Amniotic epithelial cell (primary cell): ENCODE results near the gene UBE2H.
"Not testable (repeated sequence)": the region's sequence is repeated elsewhere in the genome, so short reads cannot be mapped to it uniquely, and the experiment has no call there.

Source experiments
- DNase-seq: peaks from one replicate; pipeline ENCODE4 v3.0.0-alpha.2; 2010; ENCODE audit warnings: low read depth

UBE2H gene

GRCh38 chr7:129821476-129821875 is 131.3 kb downstream of the UBE2H start:
- DNase-seq = no peak

- DNase-seq = no peak
Measured at GRCh38 chr7:129816742-129817141, 136.0 kb downstream of the UBE2H start.

- DNase-seq = no peak
Measured at GRCh38 chr7:129807863-129808262, 144.9 kb downstream of the UBE2H start.

- peak; percentile 21 for DNase-seq
Measured at GRCh38 chr7:129804890-129805719, 147.7 kb downstream of the UBE2H start.

- no peak for DNase-seq
Measured at GRCh38 chr7:129804111-129804889, 148.5 kb downstream of the UBE2H start.

GRCh38 chr7:129803546-129804081 is 149.1 kb downstream of the UBE2H start:
- DNase-seq = no peak

GRCh38 chr7:129801882-129802281 is 150.9 kb downstream of the UBE2H start:
- peak; percentile 7 for DNase-seq

GRCh38 chr7:129800901-129801300 is 151.9 kb downstream of the UBE2H start:
- no peak for DNase-seq

- DNase-seq = no peak
Measured at GRCh38 chr7:129799350-129799955, 153.3 kb downstream of the UBE2H start.

GRCh38 chr7:129798616-129799349 is 154.0 kb downstream of the UBE2H start:
- no peak for DNase-seq

- no peak for DNase-seq
Measured at GRCh38 chr7:129797214-129797789, 155.5 kb downstream of the UBE2H start.

GRCh38 chr7:129796186-129796775 is 156.5 kb downstream of the UBE2H start:
- DNase-seq = no peak

- DNase-seq = not testable (repeated sequence)
Measured at GRCh38 chr7:129794461-129794860, 158.3 kb downstream of the UBE2H start.

- DNase-seq = no peak
Measured at GRCh38 chr7:129793506-129794310, 159.1 kb downstream of the UBE2H start.

- no peak for DNase-seq
Measured at GRCh38 chr7:129792721-129793120, 160.0 kb downstream of the UBE2H start.

- no peak for DNase-seq
Measured at GRCh38 chr7:129790136-129790535, 162.6 kb downstream of the UBE2H start.

GRCh38 chr7:129789652-129790051 is 163.1 kb downstream of the UBE2H start:
- no peak for DNase-seq

- no peak for DNase-seq
Measured at GRCh38 chr7:129789000-129789399, 163.8 kb downstream of the UBE2H start.

GRCh38 chr7:129786825-129787563 is 165.8 kb downstream of the UBE2H start:
- DNase-seq = no peak
